MM.1S (cell line): ENCODE results near the gene PGA5.
"Not testable (repeated sequence)": the region's sequence is repeated elsewhere in the genome, so short reads cannot be mapped to it uniquely, and the experiment has no call there.

Experiments used
- DNase-seq: peaks from one replicate; pipeline ENCODE4 v3.0.0-alpha.2; 2015
- H2AFZ ChIP-seq: fragments of 300-600 bp; sonication (generic); 2 replicates; pipeline ENCODE4 v1.6.0; 2016; ENCODE audit warnings: antibody characterized with exemption, low read length
- H3F3A ChIP-seq: fragments of 300-600 bp; sonication (generic); 2 replicates; pipeline ENCODE4 v1.6.1; 2016; ENCODE audit warnings: mild to moderate bottlenecking, antibody characterized with exemption, low read length, moderate library complexity, mixed read lengths; ENCODE audit not compliant: insufficient read depth
- H3K27ac ChIP-seq: fragments of 300-600 bp; sonication (generic); 2 replicates; pipeline ENCODE4 v1.5.1; 2016; ENCODE audit warnings: mild to moderate bottlenecking, low read length
- H3K27me3 ChIP-seq: fragments of 300-600 bp; sonication (generic); replicated peaks from 2 replicates; pipeline ENCODE4 v1.6.0; 2016; ENCODE audit warnings: low read length; ENCODE audit not compliant: insufficient read depth
- H3K36me3 ChIP-seq: fragments of 300-600 bp; sonication (generic); replicated peaks from 2 replicates; pipeline ENCODE4 v1.6.1; 2016; ENCODE audit warnings: mild to moderate bottlenecking, low read length, mixed read lengths; ENCODE audit not compliant: insufficient read depth
- H3K4me1 ChIP-seq: fragments of 300-600 bp; sonication (generic); 2 replicates; pipeline ENCODE4 v1.6.1; 2016; ENCODE audit warnings: low read length, mixed read lengths
- H3K4me2 ChIP-seq: fragments of 300-600 bp; sonication (generic); 2 replicates; pipeline ENCODE4 v1.6.0; 2016; ENCODE audit warnings: low read depth, low read length
- H3K4me3 ChIP-seq: fragments of 300-600 bp; sonication (generic); 2 replicates; pipeline ENCODE4 v1.5.1; 2016; ENCODE audit warnings: low read length, mixed read lengths
- H3K79me2 ChIP-seq: fragments of 300-600 bp; sonication (generic); 2 replicates; pipeline ENCODE4 v1.6.1; 2016; ENCODE audit warnings: mixed run types, low read length, mixed read lengths
- H3K9ac ChIP-seq: fragments of 300-600 bp; sonication (generic); 2 replicates; pipeline ENCODE4 v1.6.1; 2016; ENCODE audit warnings: low read length, mixed read lengths
- H3K9me2 ChIP-seq: fragments of 300-600 bp; sonication (generic); replicated peaks from 2 replicates; pipeline ENCODE4 v1.6.1; 2016; ENCODE audit warnings: mild to moderate bottlenecking, low read length, mixed read lengths; ENCODE audit not compliant: insufficient read depth
- H3K9me3 ChIP-seq: fragments of 300-600 bp; sonication (generic); replicated peaks from 2 replicates; pipeline ENCODE4 v1.6.1; 2016; ENCODE audit warnings: mild to moderate bottlenecking, low read length, mixed read lengths; ENCODE audit not compliant: insufficient read depth
- H4K20me1 ChIP-seq: fragments of 300-600 bp; sonication (generic); 2 replicates; pipeline ENCODE4 v1.6.1; 2016; ENCODE audit warnings: mild to moderate bottlenecking, low read length, moderate library complexity, mixed read lengths; ENCODE audit not compliant: insufficient read depth

The PGA5 gene

GRCh38 chr11:61222047-61222446, 18.9 kb upstream of the PGA5 start, which contains the start of gene PGA4:
TSS of gene PGA4 (plus strand) at chr11:61222347. CDS start at chr11:61222401, 54 bp downstream.
- H3K4me1 ChIP-seq, H3K4me3 ChIP-seq, H2AFZ ChIP-seq, H3K27ac ChIP-seq, H3K4me2 ChIP-seq, H3K79me2 ChIP-seq, DNase-seq, H3F3A ChIP-seq, H3K9me2 ChIP-seq, H3K27me3 ChIP-seq, H3K36me3 ChIP-seq, H4K20me1 ChIP-seq, H3K9me3 ChIP-seq, H3K9ac ChIP-seq: not testable (repeated sequence)

DNA sequence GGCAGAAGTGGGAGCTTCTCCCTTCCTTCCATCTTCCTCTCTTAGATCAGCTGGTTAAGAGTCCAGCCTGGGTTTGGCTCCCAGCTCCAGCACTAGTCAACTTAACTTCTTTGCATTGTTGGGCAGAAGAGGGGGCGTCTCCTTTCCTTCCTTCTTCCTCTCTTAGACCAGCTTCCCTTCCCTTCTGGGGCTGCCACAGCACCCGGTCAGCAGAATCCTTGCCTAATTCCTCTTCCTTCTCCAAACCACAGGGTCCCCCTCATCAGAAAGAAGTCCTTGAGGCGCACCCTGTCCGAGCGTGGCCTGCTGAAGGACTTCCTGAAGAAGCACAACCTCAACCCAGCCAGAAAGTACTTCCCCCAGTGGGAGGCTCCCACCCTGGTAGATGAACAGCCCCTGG, 18.3 kb upstream of the PGA5 start:
- H3K9ac ChIP-seq, H3K9me2 ChIP-seq, H3K9me3 ChIP-seq, H3K4me3 ChIP-seq, H3K79me2 ChIP-seq, H3K36me3 ChIP-seq, H3K27ac ChIP-seq, H3K27me3 ChIP-seq, H3K4me1 ChIP-seq, DNase-seq, H3F3A ChIP-seq, H4K20me1 ChIP-seq, H3K4me2 ChIP-seq, H2AFZ ChIP-seq: not testable (repeated sequence)

- not testable (repeated sequence) for H2AFZ ChIP-seq, H3K9me2 ChIP-seq, H3K4me1 ChIP-seq, H3K79me2 ChIP-seq, H3K27me3 ChIP-seq, H3K4me2 ChIP-seq, H3K9ac ChIP-seq, H3K27ac ChIP-seq, H3K4me3 ChIP-seq, H4K20me1 ChIP-seq, H3K9me3 ChIP-seq, H3K36me3 ChIP-seq, DNase-seq, H3F3A ChIP-seq
These were observed 14.4 kb upstream of the PGA5 start for GRCh38 chr11:61226457-61227137.

DNA sequence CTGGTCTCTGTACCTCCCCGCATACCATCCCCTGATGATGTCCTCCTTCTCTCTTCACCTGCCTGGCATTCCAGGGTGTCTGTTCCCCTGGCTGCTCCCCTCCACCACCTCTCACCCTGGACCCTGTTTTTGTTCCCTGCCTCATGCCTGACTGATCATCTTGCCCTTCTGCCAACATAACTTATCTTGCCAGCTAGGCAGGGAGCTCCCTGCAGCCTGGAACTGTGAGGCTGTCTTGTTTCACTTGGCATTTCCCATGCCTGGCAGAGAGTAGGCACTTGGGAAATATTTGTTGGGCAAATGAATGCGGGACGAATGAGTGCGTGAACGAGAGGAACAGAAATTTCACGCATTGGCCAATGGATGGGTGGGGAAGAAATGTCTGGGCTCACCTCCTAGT, 11.5 kb upstream of the PGA5 start:
- H3K36me3 ChIP-seq: not testable (repeated sequence)

DNA sequence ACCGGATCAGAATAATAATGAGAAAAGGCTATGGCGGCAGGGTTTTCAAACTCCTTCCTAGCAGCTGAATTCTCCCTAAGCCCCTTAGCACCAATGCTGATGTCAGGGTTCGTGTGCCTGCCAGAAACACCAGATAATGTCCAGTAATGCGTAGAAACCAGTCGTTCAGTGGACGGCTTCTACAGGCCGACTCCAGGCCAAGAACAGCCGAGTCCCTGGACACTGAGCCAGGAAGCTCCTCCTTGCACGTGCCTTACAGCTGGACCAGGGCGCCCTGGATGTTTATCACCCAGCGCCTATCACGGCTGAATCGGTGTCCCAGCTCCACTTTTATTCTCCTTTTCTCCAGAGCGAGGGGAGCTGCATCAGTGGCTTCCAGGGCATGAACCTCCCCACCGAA, 9.9 kb upstream of the PGA5 start:
- not testable (repeated sequence) for H3K4me2 ChIP-seq, H3K36me3 ChIP-seq, DNase-seq, H2AFZ ChIP-seq, H3K27me3 ChIP-seq, H4K20me1 ChIP-seq, H3K27ac ChIP-seq, H3F3A ChIP-seq, H3K4me1 ChIP-seq, H3K9ac ChIP-seq, H3K9me2 ChIP-seq, H3K9me3 ChIP-seq, H3K79me2 ChIP-seq, H3K4me3 ChIP-seq

More for the DNA sequence above, 11.5 kb upstream of the PGA5 start:
- H3K27ac ChIP-seq, H3F3A ChIP-seq, H3K4me3 ChIP-seq, H2AFZ ChIP-seq, H3K4me2 ChIP-seq, H3K4me1 ChIP-seq, H4K20me1 ChIP-seq, H3K9me3 ChIP-seq, H3K79me2 ChIP-seq, DNase-seq, H3K9me2 ChIP-seq, H3K27me3 ChIP-seq, H3K9ac ChIP-seq: not testable (repeated sequence)

DNA sequence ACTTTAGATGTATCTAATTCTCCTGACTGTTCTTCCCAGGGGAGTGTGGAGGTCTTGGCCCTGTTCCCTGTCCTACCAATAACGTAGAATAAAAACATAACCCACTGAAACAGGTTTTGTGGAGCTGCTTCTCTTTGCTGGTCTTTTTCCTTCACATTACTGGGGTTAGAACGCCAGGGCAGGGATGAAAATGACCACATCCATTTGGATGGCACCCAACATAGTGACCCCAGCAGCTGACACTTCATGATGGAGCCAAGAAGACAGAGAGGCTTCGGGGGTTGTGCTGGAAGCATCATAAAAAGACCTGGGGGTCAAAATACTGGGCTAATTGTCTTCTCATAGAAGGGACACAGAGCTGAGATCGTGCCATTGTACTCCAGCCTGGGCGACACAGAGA, 9.4 kb upstream of the PGA5 start:
- H3K9me3 ChIP-seq, H3K4me2 ChIP-seq: not testable (repeated sequence)

DNA sequence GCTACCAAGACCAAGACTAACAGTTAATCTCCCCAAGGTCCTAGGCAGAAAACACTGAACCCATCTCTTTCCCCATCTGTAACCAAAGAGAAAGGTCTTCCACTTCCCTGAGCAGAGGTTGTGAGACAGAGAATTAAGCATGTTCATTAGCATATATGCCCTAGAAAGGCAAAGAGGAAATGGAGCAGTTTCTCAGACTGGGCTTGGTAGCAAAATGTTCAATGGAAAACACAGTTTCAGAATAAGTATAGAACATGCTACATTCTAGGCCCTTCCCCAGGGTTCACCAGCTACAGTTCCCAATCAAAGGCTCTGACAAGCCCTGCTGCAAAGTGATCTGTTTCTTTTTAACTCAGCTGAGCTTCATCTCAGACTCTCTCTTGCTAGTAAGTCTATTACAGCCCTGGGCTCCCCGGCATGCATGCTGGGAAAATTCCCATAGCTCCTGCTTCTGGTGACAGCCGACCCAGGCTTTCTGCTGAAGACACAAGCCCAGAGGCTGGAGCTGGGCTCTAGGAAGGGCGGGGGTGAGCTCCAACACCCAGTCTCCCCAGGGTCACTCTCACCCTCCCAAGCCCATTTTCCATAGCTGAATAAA, 8.3 kb upstream of the PGA5 start:
- not testable (repeated sequence) for H3K27me3 ChIP-seq, H3K9me3 ChIP-seq, H3K27ac ChIP-seq, H4K20me1 ChIP-seq, H3K9ac ChIP-seq, H3K4me2 ChIP-seq, H3K9me2 ChIP-seq, H3K4me3 ChIP-seq, H3F3A ChIP-seq, DNase-seq, H3K4me1 ChIP-seq, H3K79me2 ChIP-seq, H3K36me3 ChIP-seq, H2AFZ ChIP-seq

More for the DNA sequence above, 9.4 kb upstream of the PGA5 start:
- not testable (repeated sequence) for H3K9ac ChIP-seq, H3K79me2 ChIP-seq, H3K27ac ChIP-seq, H3K9me2 ChIP-seq, H3K36me3 ChIP-seq, H2AFZ ChIP-seq, H3F3A ChIP-seq, H3K27me3 ChIP-seq, H4K20me1 ChIP-seq, H3K4me1 ChIP-seq, H3K4me3 ChIP-seq, DNase-seq

DNA sequence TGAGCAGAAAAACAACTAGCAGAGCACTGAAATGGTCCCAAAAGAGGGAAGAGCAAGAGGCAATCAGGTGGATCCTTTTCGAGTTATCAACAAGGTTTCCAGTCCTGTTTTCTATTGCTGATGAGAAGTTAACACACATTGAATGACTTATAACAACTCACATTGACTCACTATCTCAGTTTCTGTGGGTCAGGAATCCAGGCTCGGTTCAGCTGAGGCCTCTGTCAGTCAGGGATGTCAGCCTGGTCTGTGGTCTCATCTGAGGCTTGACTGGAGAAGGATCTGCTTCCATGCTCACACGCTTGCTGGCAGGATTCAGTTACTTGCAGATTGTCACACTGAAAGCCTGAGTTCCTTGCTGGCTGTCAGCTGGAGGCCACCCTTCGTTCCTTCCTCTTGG, 3.8 kb upstream of the PGA5 start:
- H3K36me3 ChIP-seq, H3K9me2 ChIP-seq, H3K9me3 ChIP-seq, H3K4me2 ChIP-seq, H3K4me1 ChIP-seq, H4K20me1 ChIP-seq, H3K79me2 ChIP-seq, H3K9ac ChIP-seq, H3K27ac ChIP-seq, H2AFZ ChIP-seq, DNase-seq, H3K27me3 ChIP-seq, H3F3A ChIP-seq, H3K4me3 ChIP-seq: not testable (repeated sequence)
